ENCODE data around the gene SEC63.

DNA sequence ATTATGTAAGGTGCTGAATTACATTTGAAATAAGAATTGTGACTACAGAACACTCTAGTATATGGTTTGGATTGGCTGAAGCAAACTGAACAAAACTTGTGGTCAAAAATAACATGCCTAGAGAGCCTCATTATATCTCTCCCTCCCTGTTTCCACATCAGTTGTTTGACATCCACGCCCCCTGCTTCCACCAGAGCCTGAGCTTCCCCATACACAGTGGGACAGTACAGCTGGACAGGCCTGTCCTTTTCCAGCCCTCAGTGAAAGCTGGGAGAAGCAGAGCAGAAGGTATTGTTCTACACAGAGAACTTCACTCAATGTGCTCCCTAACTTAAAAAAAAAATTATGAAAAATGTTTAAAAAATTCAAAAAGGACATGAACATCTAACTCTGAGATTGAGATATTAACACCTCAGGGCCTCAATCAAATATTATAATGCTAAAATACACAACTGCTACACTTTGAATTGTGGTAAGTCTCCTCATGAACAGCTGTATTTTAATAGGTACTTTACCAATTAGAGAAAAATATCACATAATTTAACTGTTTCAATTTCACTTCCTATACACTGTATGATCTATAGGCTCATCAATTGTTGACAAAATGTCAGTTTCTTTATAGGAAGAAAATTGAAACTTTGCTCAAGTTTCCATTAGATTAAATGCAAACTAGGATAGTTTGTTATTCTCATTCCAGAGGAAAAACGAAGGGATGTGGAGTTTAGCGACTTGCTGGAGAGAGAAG, 89.0 kb downstream of the SEC63 start:
- TF ChIP-seq, protein P1, sequence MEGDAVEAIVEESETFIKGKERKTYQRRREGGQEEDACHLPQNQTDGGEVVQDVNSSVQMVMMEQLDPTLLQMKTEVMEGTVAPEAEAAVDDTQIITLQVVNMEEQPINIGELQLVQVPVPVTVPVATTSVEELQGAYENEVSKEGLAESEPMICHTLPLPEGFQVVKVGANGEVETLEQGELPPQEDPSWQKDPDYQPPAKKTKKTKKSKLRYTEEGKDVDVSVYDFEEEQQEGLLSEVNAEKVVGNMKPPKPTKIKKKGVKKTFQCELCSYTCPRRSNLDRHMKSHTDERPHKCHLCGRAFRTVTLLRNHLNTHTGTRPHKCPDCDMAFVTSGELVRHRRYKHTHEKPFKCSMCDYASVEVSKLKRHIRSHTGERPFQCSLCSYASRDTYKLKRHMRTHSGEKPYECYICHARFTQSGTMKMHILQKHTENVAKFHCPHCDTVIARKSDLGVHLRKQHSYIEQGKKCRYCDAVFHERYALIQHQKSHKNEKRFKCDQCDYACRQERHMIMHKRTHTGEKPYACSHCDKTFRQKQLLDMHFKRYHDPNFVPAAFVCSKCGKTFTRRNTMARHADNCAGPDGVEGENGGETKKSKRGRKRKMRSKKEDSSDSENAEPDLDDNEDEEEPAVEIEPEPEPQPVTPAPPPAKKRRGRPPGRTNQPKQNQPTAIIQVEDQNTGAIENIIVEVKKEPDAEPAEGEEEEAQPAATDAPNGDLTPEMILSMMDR (IDR thresholded peaks at IDR 0.05 in 4 of 5, conservative IDR thresholded peaks at IDR 0.05 in 1 of 5) = no peak
- no peak for TF ChIP-seq POLR2A (IDR thresholded peaks at IDR 0.05)

All from gastrocnemius medialis (tissue), 4 donors.